Measurements from ENCODE around the gene MCAT. TPM values are rescaled to one million over a fixed set of nuclear protein-coding genes. Genes with fewer than 3 reads are reported as not detected.

Gene MCAT
- polyA plus RNA-seq, 1 of the 3 experiments (the other 2 are of a cell fraction), result 12.0 TPM

DNA sequence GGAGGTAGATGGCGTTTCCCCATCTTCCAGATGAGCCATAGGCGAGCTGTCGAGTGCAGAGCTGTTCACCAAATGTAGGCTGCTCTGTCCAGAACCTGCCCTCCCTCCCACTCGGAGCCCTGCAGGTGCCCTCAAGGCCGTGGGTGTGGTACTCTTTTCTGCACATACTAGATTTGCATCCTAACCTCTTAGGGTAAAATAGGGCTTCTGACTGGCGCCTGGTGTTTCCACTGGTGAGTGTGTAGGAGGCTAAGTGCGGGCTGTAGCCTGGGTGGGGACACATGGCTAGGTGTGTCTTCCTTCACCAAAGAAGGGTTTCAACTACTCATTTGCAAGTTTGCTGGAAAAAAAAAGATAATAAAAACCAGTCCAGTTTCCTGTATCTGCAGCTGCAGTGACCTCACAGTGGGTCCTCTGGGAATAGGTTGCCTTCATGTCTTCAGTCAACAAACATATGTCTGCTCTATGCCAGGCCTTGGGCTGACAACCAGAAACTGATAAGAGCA lies 24.2 kb downstream of the MCAT start:
- Histone ChIP-seq H3K4me3 (ENCODE audit: low read depth in 2 of 2, low read length in 1 of 2) (no peak overlapping the region), H3K4me1 (ENCODE audit: control insufficient read depth in 1 of 2, insufficient read depth in 2 of 2, low read depth in 1 of 2, low read length in 1 of 2) (no peaks in the 10 kb centered on the region), H3K79me2 (ENCODE audit: insufficient read depth) (no peaks in the 10 kb centered on the region), H4K20me1 (ENCODE audit: insufficient read depth) (no peaks in the 10 kb centered on the region), H3K9me2 (no peaks in the 10 kb centered on the region), H3K36me3 (replicated peaks in 1 of 2; ENCODE audit: control insufficient read depth in 1 of 2, insufficient read depth in 2 of 2, low read length in 1 of 2) (no peaks in the 10 kb centered on the region), H2AFZ (ENCODE audit: low read depth) (no peak overlapping the region), H3F3A (replicated peaks; ENCODE audit: insufficient read depth) (no peaks in the 10 kb centered on the region), H3K4me2 (no peak overlapping the region), H3K27ac (ENCODE audit: low read depth in 2 of 2, low read length in 1 of 2) (no peak overlapping the region), H3K9ac (no peak overlapping the region), H3K9me3 (no peaks in the 10 kb centered on the region), H3K27me3 (ENCODE audit: insufficient read depth) (no peaks in the 10 kb centered on the region)
- CTCF ChIA-PET, result interaction anchor here (0.7 kb wide), 1 partner anchor 17 kb away, joined by 3 read pairs; no protein-coding TSS in a partner anchor
- 100% methylated on average over 2 of the region's 7 CpGs for WGBS (ENCODE audit: low lambda C conversion rate)
- no peak for TF ChIP-seq TEAD4 (IDR thresholded peaks at IDR 0.05; ENCODE audit: borderline replicate concordance, insufficient read depth)
- TF ChIP-seq TCF12 (IDR thresholded peaks at IDR 0.05), result no peak
- no peak for DNase-seq
- POLR2A ChIA-PET, result no interaction called here

DNA sequence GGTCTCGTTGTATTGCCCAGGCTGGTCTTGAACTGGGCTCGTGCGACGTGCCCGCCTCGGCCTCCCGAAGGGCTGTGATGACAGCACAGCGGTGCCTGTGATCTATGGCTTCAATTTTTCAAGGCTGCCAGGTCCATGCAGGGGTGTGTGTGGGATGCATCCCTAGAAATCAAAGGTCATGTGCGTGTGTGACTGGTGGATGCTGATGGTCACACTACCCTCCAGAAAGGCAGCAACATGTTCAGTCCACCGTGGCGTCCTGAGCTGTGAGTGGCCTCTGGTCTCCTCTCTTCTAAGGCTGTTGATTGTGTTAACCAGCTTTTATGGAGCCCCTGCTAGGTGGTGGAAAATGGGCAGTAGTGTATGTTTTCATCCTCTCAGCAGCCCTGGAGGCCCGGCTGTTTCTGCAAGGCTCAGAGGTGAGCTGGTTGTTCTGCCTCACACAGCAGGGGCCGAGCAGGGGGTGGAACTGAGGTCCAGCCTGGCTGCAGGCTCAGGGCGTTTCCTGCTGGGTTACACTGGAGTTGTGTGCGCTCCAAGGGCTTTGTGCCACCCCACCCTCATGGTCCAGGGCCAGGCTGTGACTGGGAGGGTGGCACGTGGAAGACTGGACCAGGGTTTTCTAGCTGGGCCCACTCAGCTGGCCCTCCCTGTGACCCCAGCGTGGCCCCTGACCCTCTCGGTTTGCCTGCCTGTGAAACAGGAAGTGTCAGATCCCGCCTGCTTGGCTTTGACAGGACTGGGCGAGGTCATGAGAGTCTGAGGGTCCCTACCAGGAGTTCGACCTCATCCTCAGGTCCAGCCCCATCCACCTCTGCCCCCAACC lies 25.0 kb downstream of the MCAT start:
- Histone ChIP-seq H3K27ac (ENCODE audit: low read depth in 2 of 2, low read length in 1 of 2) (no peak overlapping the region), H3K36me3 (replicated peaks in 1 of 2; ENCODE audit: control insufficient read depth in 1 of 2, insufficient read depth in 2 of 2, low read length in 1 of 2) (no peaks in the 10 kb centered on the region), H3K9ac (no peak overlapping the region), H3K4me1 (ENCODE audit: control insufficient read depth in 1 of 2, insufficient read depth in 2 of 2, low read depth in 1 of 2, low read length in 1 of 2) (no peaks in the 10 kb centered on the region), H3K9me3 (no peaks in the 10 kb centered on the region), H4K20me1 (ENCODE audit: insufficient read depth) (no peaks in the 10 kb centered on the region), H3K4me2 (no peak overlapping the region), H3K27me3 (ENCODE audit: insufficient read depth) (no peaks in the 10 kb centered on the region), H3K9me2 (no peaks in the 10 kb centered on the region), H3K79me2 (ENCODE audit: insufficient read depth) (no peaks in the 10 kb centered on the region), H2AFZ (ENCODE audit: low read depth) (no peak overlapping the region), H3K4me3 (ENCODE audit: low read depth in 2 of 2, low read length in 1 of 2) (no peak overlapping the region), H3F3A (replicated peaks; ENCODE audit: insufficient read depth) (no peaks in the 10 kb centered on the region)
- DNase-seq, result no peak
- no peak for TF ChIP-seq GATA2 (CRISPR knock-in tag; IDR thresholded peaks at IDR 0.05)
- TF ChIP-seq TAF1 (IDR thresholded peaks at IDR 0.05; ENCODE audit: borderline replicate concordance, low read depth, low read length), result no peak
- TF ChIP-seq, protein P1, sequence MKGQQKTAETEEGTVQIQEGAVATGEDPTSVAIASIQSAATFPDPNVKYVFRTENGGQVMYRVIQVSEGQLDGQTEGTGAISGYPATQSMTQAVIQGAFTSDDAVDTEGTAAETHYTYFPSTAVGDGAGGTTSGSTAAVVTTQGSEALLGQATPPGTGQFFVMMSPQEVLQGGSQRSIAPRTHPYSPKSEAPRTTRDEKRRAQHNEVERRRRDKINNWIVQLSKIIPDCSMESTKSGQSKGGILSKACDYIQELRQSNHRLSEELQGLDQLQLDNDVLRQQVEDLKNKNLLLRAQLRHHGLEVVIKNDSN (IDR thresholded peaks at IDR 0.05; ENCODE audit: borderline replicate concordance, low read depth), result no peak
- no peak for TF ChIP-seq EZH2phosphoT487 (IDR thresholded peaks at IDR 0.05; ENCODE audit: borderline replicate concordance, low read depth)
- no peak for TF ChIP-seq MEF2A (IDR thresholded peaks at IDR 0.05; ENCODE audit: borderline replicate concordance, low read depth)
- TF ChIP-seq, protein P2, sequence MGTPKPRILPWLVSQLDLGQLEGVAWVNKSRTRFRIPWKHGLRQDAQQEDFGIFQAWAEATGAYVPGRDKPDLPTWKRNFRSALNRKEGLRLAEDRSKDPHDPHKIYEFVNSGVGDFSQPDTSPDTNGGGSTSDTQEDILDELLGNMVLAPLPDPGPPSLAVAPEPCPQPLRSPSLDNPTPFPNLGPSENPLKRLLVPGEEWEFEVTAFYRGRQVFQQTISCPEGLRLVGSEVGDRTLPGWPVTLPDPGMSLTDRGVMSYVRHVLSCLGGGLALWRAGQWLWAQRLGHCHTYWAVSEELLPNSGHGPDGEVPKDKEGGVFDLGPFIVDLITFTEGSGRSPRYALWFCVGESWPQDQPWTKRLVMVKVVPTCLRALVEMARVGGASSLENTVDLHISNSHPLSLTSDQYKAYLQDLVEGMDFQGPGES (IDR thresholded peaks at IDR 0.05; ENCODE audit: low read depth, low read length), result no peak
- TF ChIP-seq RFX5 (IDR thresholded peaks at IDR 0.05; ENCODE audit: low read length), result no peak
- TF ChIP-seq SMC3 (IDR thresholded peaks at IDR 0.05; ENCODE audit: low read depth, low read length), result no peak
- TF ChIP-seq, protein P3, sequence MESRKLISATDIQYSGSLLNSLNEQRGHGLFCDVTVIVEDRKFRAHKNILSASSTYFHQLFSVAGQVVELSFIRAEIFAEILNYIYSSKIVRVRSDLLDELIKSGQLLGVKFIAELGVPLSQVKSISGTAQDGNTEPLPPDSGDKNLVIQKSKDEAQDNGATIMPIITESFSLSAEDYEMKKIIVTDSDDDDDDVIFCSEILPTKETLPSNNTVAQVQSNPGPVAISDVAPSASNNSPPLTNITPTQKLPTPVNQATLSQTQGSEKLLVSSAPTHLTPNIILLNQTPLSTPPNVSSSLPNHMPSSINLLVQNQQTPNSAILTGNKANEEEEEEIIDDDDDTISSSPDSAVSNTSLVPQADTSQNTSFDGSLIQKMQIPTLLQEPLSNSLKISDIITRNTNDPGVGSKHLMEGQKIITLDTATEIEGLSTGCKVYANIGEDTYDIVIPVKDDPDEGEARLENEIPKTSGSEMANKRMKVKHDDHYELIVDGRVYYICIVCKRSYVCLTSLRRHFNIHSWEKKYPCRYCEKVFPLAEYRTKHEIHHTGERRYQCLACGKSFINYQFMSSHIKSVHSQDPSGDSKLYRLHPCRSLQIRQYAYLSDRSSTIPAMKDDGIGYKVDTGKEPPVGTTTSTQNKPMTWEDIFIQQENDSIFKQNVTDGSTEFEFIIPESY (IDR thresholded peaks at IDR 0.05; ENCODE audit: borderline replicate concordance, low read depth), result no peak
- TF ChIP-seq RXRA (IDR thresholded peaks at IDR 0.05; ENCODE audit: borderline replicate concordance, low read depth), result no peak
- no peak for TF ChIP-seq TEAD4 (IDR thresholded peaks at IDR 0.05; ENCODE audit: borderline replicate concordance, insufficient read depth)
- no peak for TF ChIP-seq TCF12 (IDR thresholded peaks at IDR 0.05)
- TF ChIP-seq, protein P4, sequence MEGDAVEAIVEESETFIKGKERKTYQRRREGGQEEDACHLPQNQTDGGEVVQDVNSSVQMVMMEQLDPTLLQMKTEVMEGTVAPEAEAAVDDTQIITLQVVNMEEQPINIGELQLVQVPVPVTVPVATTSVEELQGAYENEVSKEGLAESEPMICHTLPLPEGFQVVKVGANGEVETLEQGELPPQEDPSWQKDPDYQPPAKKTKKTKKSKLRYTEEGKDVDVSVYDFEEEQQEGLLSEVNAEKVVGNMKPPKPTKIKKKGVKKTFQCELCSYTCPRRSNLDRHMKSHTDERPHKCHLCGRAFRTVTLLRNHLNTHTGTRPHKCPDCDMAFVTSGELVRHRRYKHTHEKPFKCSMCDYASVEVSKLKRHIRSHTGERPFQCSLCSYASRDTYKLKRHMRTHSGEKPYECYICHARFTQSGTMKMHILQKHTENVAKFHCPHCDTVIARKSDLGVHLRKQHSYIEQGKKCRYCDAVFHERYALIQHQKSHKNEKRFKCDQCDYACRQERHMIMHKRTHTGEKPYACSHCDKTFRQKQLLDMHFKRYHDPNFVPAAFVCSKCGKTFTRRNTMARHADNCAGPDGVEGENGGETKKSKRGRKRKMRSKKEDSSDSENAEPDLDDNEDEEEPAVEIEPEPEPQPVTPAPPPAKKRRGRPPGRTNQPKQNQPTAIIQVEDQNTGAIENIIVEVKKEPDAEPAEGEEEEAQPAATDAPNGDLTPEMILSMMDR (IDR thresholded peaks at IDR 0.05), result no peak
- ChIA-PET CTCF (interaction anchor here (0.7 kb wide), 1 partner anchor 18 kb away, joined by 3 read pairs; no protein-coding TSS in a partner anchor), POLR2A (no interaction called here)
- 80% methylated on average over 12 of the region's 21 CpGs for WGBS (ENCODE audit: low lambda C conversion rate)

Data from SK-N-SH (cell line).